HG03457 (cell line): Measurements from ENCODE around the gene SEMA4B.
"Not testable (repeated sequence)": the region's sequence is repeated elsewhere in the genome, so short reads cannot be mapped to it uniquely, and the experiment has no call there.

ENCODE experiments used
- ATAC-seq: cut with Tn5 transposase; IDR thresholded peaks from one replicate; pipeline ENCODE4 v1.9.1; 2021; ENCODE audit warnings: moderate number of reproducible peaks; ENCODE audit not compliant: unreplicated experiment

Gene SEMA4B

GRCh38 chr15:90201130-90201943, at the start of gene SEMA4B:
Gene SEMA4B (plus strand): TSS chr15:90201330. CDS start chr15:90201579, 249 bp downstream.
- ATAC-seq, result peak; percentile 67

- ATAC-seq, result no peak
These were observed 49.0 kb upstream of the SEMA4B start for GRCh38 chr15:90151989-90152645.

- ATAC-seq, result no peak
These were observed 47.5 kb upstream of the SEMA4B start for GRCh38 chr15:90153658-90154057.

GRCh38 chr15:90154246-90154645, 46.9 kb upstream of the SEMA4B start:
- ATAC-seq, result no peak

DNA sequence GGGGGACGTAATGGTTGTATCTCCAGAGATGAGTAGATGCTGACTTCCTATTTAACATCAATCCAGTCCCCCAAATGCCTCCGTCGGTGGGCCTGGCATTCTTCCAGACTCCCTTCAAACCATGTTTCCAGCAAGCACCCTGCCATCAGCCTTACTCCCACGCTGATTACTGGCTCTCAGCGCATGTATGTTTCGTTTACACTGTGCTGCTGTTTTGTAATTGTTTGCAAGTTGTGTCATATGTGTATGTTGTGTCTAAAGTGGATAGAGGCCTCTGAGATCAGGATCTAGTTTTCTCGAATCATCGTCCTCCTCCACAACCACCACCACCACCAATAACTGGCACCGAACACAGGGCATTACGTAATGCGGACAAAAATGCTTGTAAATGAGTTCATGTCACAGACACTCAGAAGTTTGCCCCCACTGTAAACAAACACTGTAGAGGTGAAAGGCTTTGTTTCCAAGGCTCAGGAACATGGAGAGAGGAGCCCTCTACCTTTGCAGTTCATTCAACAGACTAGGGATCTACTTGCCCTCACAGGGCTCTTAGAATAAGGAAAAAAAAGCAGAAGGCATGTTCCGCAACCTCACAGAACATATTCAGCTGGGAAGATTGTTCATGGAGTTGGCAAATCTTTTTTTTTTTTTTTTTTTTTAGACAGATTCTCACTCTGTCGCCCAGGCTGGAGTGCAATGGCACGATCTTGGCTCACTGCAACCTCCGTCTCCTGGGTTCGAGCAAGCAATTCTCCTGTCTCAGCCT, 46.1 kb upstream of the SEMA4B start:
- no peak for ATAC-seq

GRCh38 chr15:90159213-90159612, 41.9 kb upstream of the SEMA4B start:
- no peak for ATAC-seq

GRCh38 chr15:90160781-90161727, 40.1 kb upstream of the SEMA4B start:
- ATAC-seq, result no peak

GRCh38 chr15:90161950-90162361, 39.2 kb upstream of the SEMA4B start:
- ATAC-seq, result no peak

DNA sequence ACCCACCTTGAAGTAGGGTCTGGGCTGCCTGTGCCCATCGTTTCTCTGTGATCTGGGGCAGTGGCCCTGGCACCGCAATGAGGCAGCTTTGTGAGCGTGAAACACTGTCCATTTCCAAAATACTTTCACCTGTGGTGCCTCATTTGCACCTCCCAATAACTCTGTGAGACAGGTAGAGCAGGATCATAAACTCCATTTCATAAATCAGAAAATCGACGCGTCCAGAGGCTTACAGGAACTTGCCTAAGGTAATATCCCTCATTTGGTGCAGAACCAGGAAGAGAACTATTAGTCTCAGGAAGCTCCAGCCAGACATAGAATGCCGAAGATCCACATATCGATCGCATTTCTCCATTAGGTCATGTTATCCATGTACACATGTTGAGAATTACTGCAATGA, 38.2 kb upstream of the SEMA4B start:
- no peak for ATAC-seq

- ATAC-seq, result not testable (repeated sequence)
These were observed 36.9 kb upstream of the SEMA4B start for GRCh38 chr15:90164239-90164638.

GRCh38 chr15:90165157-90165556, 36.0 kb upstream of the SEMA4B start:
- ATAC-seq, result no peak

- no peak for ATAC-seq
These were observed 35.3 kb upstream of the SEMA4B start for GRCh38 chr15:90165659-90166489.

DNA sequence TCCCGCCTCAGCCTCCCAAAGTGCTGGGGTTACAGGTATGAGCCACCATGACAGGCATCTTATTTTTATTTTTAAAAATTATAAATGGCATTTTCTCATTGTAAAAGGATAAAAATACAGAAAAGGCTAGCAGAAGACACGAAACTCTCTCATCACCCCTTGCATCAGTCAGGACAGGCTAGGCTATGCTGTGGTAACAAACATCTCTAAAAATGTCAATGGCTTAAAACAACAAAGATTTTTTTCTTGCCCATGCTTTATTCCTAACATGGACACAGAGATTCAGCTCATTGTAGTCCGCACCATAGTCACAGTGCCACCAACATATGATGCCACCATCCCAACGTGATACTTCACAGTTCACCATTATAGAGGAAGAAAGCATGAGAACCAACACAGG, 34.0 kb upstream of the SEMA4B start:
- ATAC-seq, result no peak

DNA sequence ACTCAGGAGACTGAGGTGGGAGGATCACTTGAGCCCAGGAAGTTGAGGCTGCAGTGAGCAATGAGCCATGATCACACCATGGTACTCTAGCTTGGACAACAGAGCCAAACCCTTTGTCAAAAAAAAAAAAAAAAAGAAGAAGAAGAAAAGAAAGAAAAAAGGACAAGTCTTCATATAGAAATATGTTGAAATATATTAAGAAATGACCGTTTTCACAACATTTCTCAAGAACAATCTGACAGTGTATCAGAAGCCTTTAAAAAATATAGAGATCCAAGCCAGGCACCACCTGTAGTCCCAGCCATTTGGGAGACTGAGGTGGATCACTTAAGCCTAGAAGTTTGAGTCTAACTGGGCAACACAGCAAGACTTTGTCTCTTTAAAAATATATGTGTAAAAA, 29.5 kb upstream of the SEMA4B start:
- ATAC-seq, result no peak

DNA sequence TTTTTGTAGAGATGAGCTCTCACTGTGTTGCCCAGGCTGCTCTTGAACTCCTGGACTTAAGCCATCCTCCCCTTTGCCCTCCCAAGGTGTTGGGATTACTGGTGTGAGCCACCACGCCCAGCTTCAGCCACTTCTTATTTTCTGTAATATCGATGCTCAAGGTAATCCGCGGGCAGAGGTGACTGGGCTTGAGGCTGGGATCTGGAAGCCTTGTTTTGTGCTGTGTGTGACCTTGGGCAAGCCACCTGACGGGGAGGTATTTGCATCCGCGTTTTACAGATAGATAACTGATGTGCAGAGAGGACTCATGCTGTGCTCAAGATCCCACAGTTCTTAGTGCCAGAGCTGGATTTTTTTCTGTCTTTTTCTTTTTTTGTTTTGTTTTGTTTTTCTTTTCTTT, 27.8 kb upstream of the SEMA4B start:
- no peak for ATAC-seq

- no peak for ATAC-seq
These were observed 26.8 kb upstream of the SEMA4B start for GRCh38 chr15:90174140-90174875.

- ATAC-seq, result no peak
These were observed 24.1 kb upstream of the SEMA4B start for GRCh38 chr15:90177012-90177411.

DNA sequence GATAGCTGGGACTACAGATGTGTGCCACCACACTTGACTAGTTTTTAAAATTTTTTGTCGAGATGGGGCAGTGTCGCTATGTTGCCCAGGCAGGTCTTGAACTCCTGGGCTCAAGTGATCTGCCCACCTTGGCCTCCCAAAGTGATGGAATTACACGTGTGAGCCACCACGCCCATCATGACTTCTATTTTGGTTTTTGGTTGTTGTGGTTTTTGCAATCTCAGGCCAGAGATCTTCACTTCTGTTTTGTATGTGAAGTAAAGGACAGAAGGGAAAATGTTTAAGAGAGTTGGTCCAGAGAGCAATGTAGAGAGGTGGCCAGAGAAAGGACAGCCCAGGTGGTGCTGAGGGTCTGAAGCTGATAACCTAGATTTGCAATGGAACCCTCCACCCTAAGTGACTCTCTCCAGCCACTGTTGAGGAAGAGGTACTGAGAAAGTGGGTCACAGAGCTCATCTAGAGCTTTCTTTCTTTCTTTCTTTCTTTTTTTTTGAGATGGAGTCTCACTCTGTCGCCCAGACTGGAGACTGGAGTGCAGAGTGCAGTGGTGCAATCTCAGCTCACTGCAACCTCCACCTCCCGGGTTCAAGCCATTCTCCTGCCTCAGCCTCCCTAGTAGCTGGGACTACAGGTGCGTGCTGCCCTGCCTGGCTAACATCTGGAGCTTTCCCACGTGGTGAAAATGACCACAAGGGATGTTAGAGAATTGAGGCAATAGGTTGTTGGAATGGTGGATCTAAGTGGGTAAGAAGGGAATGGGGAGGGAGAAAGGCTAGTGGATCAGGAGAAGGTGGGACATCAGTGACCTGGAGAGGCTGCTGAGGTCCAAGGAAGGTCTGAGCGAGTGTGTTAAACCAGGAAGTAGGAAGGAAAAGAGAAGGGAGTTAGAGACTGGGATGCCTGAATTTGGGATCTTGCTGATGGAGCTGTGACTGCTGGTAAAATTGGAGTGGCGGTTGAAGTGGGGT, 22.4 kb upstream of the SEMA4B start:
- ATAC-seq, result no peak
